NCI-H2081 treated with DMSO at 0.1 percent for 48 hours (cell line): Measurements from ENCODE around the gene ARMCX4.
"Not testable (repeated sequence)": the region's sequence is repeated elsewhere in the genome, so short reads cannot be mapped to it uniquely, and the experiment has no call there.

Experiments used
- DNase-seq: peaks from one replicate; lab custom pipeline; 2025; lab: John Stamatoyannopoulos, UW

Gene ARMCX4

DNA sequence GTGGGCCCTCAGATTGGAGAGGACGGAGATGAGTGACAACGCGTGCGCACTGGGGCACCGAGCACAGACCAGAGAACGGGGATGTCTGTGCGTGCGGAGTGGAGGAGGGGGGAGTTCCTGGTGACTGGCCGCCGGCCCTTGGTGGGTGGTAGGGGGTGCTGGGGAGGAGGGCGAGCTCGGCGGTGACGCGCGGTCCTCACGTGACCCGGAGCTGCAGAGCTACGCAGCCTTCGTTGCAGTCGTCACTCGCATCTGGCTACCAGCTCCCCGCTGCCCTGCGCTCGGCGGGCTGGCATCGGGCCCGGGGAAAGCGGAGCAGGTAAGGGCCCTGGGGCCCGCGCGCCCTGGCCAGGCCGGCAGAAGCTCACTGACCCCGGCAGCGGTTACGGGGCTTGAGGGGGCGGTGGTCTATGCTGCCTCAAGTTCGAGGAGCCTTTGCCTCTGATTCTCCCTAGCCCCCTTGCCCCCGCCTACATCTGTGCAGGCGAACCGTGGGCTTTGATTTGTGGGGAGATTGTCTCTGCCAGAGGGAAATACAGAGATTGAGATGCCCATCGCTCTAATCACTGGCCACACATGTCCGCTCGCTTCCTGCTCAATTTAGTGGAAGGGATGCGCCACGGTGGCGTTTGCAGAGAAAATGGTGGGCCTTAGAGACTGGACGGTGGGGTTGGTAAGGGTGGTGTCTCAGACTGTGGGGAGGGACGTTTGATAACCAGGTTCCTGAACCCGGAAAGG is at the start of gene ARMCX4:
Gene ARMCX4, plus strand, starts transcription at position 245 of the 738 bp plus-strand sequence. CDS start 3,134 bp downstream, outside the sequence.
- peak; percentile 61 for DNase-seq

DNA sequence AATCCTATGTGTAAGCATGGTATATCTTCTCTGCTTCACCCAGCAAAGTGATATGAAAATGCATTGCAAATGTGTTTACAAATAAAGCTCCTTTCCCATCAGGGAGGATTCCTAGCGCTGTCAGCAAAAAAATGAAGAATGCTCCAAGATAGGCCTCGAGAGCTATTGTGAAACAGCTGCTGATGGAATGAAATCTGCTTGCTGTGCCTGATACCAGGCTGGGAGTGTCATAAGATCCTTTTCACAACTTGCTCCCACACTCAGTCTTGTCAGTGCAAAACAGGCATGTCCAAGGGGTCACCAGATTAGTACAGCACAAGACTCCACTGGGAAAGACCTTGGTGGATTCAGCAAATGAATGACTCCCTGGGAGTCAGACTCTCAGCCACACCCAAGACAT is 43.2 kb upstream of the ARMCX4 start:
- no peak for DNase-seq

DNA sequence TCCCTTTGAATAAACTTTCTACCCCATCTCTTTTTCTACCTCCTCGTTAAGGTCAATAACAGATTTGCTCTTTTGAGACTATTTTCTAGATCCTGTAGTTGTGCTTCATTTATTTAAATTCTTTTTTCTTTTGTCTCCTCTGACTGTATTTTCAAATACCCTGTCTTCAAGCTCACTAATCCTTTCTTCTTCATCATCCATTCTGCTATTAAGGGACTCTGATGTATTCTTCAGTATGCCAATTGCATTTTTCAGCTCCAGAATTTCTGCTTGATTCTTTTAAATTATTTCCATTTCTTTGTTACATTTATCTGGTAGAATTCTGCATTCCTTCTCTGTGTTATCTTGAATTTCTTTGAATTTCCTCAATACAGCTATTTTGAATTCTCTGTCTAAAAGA is 36.0 kb upstream of the ARMCX4 start:
- DNase-seq: no peak

DNA sequence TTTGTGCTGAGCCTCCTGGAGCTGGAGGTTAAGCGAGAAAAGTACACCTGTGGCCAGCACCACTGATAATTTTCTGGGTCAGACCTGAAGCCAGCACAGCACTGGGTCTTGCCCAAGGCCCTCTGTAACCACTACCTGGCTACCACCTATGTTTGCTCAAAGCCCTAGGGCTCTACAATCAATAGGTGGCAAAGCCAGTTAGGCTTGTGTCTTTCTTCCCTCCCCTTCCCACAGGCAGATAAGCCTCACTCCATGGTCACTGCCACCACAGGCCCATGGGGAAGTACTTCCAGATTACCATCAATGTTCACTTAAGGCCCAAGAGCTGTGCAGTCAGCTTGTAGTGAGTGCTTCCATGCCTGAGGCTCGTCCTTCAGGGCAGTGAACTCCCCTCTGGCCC is 35.2 kb upstream of the ARMCX4 start:
- no peak for DNase-seq

DNA sequence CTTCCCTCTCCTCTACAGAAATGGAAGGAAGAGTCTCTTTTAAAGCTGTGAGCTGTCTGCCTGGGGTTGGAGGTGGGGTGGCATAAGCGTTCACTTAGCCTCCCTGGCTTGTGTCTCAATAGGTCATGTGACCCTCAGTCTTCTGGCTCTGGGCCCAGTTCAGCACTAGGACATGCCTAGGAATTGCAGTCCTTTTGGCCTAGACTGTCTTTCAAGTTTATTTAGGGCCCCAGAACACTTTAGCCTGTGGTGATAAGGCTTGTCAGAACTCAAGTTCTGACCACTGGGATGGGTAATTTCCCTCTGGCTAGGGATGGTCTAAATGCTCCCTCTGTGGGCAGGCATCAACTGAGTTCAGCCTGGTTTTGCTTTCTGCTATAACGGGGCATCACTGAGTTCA is 34.3 kb upstream of the ARMCX4 start:
- no peak for DNase-seq

GRCh38 chrX:101452056-101452455 is 33.2 kb upstream of the ARMCX4 start:
- no peak for DNase-seq

DNA sequence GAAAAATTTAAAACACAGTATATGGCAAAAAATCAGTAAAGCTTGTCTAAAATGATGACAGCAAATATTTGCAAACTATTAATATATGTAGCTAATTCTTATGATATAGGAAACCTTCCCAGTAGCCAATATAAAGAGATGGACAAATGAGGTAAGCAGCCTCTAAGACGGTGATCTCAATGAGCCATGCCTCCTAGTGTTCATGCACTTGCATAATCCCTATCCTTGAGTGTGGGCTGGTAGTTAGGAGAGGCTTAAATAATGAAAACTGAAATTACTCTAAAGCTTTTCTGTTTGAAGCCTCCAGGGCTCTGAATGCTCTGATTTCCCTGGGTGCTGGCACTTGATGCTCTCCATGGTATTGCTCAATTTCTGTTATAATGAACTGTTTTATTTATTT is 24.6 kb upstream of the ARMCX4 start:
- no peak for DNase-seq

DNA sequence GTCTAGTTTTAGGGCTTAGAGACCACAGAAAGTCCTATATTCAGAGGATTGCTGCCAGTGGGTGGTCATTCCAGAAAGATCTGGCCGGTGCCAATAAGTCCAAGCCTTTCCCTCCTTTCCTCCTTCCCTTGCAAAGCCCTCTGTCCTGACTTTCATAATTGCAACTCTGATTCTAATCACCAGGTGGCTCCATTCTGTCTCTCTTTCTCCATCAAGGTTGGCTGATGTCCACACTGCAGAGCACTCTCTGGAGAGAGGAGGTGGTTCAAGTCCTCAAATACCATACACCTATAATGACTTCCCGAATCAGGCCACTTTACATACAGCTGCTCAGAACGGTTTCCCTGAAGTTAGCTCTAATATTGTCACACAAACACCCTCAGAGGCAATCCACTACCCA is 22.4 kb upstream of the ARMCX4 start:
- DNase-seq: peak; percentile 5

- no peak for DNase-seq
These were observed 6.9 kb upstream of the ARMCX4 start for GRCh38 chrX:101478366-101478765.

DNA sequence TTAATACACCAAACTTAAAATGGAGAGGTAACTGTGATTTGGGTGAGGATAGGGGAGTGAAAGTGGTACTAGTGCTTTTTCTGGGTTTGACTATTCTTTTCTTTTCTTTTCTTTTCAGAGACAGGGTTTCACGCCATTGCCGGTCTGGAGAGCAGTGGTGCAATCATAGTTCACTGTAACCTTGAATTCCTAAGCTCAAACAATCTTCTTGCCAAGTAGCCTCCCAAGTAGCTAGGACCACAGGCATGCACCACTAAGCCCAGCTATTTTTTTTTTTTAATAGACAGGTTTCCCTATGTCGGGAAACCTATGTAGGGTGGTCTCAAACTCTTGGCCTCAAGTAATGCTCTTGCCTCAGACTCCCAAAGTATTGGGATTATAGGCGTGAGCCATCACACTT is 3.0 kb upstream of the ARMCX4 start:
- no peak for DNase-seq

- no peak for DNase-seq
These were observed 1.6 kb upstream of the ARMCX4 start for GRCh38 chrX:101483705-101484104.

GRCh38 chrX:101484135-101484534 is 1.1 kb upstream of the ARMCX4 start:
- no peak for DNase-seq

DNA sequence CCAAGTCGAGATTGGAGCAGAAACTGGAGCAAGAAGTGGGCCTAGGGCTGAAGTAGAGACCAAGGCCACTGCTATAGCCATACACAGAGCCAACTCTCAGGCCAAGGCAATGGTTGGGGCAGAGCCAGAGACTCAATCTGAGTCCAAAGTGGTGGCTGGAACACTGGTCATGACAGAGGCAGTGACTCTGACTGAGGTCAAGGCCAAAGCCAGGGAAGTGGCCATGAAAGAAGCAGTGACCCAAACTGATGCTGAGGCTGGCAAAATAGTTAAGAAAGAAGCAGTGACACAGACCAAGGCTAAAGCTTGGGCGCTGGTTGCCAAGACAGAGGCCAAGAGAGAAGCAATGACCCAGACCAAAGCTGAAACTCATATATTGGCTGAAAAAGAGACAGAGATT is 3.5 kb downstream of the ARMCX4 start:
- no peak for DNase-seq

GRCh38 chrX:101491943-101492342 is 6.7 kb downstream of the ARMCX4 start:
- no peak for DNase-seq

GRCh38 chrX:101493225-101493624 is 8.0 kb downstream of the ARMCX4 start:
- no peak for DNase-seq

- DNase-seq: not testable (repeated sequence)
These were observed 17.7 kb downstream of the ARMCX4 start for GRCh38 chrX:101502929-101503328.

GRCh38 chrX:101507372-101507771 is 22.1 kb downstream of the ARMCX4 start:
- no peak for DNase-seq

DNA sequence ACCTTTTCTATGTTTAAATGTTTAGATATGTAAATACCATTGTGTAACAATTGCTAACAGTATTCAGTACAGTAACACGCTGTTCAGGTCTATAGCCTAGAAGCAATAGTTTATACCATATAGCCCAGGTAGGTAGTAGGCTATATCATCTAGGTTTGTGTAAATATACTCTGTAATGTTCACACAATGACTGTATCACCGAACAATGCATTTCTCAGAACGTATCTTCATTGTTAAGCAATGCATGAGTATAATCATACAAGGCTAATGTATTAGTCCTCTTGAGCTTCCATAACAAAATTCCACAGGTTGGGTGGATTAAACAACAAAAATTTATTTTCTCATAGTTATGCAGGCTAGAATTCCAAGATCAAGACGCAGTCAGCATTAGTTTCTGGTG is 22.7 kb downstream of the ARMCX4 start:
- no peak for DNase-seq

GRCh38 chrX:101530944-101531343 is 45.7 kb downstream of the ARMCX4 start:
- no peak for DNase-seq
